Endothelial cell of umbilical vein (primary cell): ENCODE data around the gene MAST4.

Experiments
- POLR2AphosphoS5 ChIP-seq: IDR thresholded peaks from 2 replicates; pipeline ENCODE4 v1.6.1; 2012; ENCODE audit warnings: low read depth, mild to moderate bottlenecking, control low read depth, low read length, moderate library complexity; ENCODE audit not compliant: insufficient read depth
- TF ChIP-seq, protein P1 (sequence below), 2 donors: IDR thresholded peaks; 1 replicate in 1 of 2; 2 replicates in 1 of 2; pipeline ENCODE4 v1.5.1; 2011; ENCODE audit warnings: low read length in 2 of 2, mild to moderate bottlenecking in 2 of 2, moderate library complexity in 2 of 2, control low read depth in 1 of 2, inconsistent platforms in 1 of 2, low read depth in 1 of 2; ENCODE audit not compliant: insufficient read depth in 1 of 2; ENCODE audit errors: extremely low read depth in 1 of 2

DNA sequence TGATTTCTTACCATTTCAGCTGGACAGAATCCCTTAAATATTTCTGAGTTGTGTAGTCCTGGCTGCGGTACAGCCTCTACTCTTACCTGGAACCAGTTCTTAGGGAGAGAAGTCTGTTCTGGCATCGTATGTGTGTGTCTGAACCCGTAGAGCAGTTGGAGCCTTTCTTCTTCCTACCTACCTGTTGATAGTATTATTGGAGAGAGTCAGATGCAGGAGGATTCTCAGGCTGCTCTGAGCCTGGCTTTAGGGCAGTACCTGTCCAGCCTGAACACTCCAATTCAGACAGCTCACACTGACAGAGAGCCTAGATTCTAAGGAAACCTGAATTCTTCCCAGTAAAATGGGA is 410.3 kb downstream of the MAST4 start:
- TF ChIP-seq, protein P1, sequence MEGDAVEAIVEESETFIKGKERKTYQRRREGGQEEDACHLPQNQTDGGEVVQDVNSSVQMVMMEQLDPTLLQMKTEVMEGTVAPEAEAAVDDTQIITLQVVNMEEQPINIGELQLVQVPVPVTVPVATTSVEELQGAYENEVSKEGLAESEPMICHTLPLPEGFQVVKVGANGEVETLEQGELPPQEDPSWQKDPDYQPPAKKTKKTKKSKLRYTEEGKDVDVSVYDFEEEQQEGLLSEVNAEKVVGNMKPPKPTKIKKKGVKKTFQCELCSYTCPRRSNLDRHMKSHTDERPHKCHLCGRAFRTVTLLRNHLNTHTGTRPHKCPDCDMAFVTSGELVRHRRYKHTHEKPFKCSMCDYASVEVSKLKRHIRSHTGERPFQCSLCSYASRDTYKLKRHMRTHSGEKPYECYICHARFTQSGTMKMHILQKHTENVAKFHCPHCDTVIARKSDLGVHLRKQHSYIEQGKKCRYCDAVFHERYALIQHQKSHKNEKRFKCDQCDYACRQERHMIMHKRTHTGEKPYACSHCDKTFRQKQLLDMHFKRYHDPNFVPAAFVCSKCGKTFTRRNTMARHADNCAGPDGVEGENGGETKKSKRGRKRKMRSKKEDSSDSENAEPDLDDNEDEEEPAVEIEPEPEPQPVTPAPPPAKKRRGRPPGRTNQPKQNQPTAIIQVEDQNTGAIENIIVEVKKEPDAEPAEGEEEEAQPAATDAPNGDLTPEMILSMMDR (IDR thresholded peaks at IDR 0.05; ENCODE audit: extremely low read depth in 1 of 2, insufficient read depth in 1 of 2, low read depth in 1 of 2, low read length in 2 of 2): no peak
- TF ChIP-seq POLR2AphosphoS5: no peak
